ENCODE data around the gene ZFC3H1.

The ZFC3H1 gene

DNA sequence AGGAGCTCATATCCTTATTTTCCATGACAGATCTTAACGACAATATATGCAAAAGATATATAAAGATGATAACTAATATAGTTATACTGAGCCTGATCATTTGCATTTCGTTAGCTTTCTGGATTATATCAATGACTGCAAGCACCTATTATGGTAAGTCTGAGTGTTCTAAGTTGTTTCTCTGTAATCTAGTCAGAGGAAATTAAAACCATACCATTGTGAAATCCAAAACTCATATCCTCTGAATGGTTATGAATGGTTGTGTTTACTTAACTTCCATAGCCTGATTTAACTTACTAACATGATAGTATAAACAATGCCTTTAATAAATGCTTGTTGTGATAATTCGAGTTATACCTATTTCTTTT is 23.0 kb upstream of the ZFC3H1 start:
- TF ChIP-seq, protein P1, sequence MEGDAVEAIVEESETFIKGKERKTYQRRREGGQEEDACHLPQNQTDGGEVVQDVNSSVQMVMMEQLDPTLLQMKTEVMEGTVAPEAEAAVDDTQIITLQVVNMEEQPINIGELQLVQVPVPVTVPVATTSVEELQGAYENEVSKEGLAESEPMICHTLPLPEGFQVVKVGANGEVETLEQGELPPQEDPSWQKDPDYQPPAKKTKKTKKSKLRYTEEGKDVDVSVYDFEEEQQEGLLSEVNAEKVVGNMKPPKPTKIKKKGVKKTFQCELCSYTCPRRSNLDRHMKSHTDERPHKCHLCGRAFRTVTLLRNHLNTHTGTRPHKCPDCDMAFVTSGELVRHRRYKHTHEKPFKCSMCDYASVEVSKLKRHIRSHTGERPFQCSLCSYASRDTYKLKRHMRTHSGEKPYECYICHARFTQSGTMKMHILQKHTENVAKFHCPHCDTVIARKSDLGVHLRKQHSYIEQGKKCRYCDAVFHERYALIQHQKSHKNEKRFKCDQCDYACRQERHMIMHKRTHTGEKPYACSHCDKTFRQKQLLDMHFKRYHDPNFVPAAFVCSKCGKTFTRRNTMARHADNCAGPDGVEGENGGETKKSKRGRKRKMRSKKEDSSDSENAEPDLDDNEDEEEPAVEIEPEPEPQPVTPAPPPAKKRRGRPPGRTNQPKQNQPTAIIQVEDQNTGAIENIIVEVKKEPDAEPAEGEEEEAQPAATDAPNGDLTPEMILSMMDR (conservative IDR thresholded peaks at IDR 0.05; ENCODE audit: low read depth, low read length), result no peak
- no peak for DNase-seq (ENCODE audit: low read depth)
- peak overlapping the region; percentile 82 for H3K4me3 ChIP-seq (ENCODE audit: low read length)

DNA sequence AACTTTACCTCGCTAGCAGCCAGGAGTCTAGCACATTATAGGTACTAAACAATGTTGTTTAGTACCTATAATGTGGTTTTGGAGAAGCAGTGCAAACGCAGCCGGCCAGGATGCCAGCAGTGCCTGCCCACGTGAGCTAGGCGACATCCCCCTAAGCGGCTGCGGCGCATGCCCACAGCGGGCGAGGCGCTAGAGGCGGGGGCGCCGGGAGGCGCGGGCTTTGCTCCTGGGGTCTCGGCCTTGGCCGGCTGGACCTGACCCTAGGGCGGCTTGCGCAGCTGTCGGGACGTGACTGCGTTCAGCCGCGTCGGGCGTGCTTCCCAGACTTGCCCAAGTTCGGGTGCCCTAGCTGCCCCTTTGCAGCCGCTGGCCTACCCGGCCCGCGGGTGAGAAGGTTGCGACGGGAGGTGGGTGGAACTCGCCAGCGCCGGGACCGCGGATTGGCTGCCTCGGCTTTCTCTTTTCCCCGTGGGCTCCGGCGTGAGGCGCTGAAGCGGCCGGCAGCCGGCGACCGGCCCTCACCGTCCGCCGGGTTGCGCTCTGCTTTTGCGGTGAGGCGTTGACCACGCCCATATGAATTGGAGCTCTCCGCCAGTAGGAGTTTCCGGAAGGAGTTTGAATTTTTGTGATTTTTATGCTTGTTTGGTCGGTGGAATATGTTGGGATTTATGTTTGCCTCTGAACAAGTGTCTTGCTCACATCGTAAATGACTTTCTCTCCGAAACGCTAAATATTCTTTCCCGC is 22.4 kb upstream of the ZFC3H1 start, which contains the start of gene TMEM19:
Gene TMEM19 (plus strand): TSS at position 169 of the 744 bp plus-strand sequence. CDS start 599 bp downstream, outside the sequence.
- peak within 1 kb of the TSS; percentile 82 for H3K4me3 ChIP-seq (ENCODE audit: low read length)
- TF ChIP-seq, protein P1 (conservative IDR thresholded peaks at IDR 0.05; ENCODE audit: low read depth, low read length), result peak; percentile 2
- DNase-seq (ENCODE audit: low read depth), result peak; percentile 58

GRCh38 chr12:71685312-71685906 is 21.8 kb upstream of the ZFC3H1 start:
- H3K4me3 ChIP-seq (ENCODE audit: low read length), result peak overlapping the region; percentile 82
- TF ChIP-seq, protein P1 (conservative IDR thresholded peaks at IDR 0.05; ENCODE audit: low read depth, low read length), result no peak
- no peak for DNase-seq (ENCODE audit: low read depth)

DNA sequence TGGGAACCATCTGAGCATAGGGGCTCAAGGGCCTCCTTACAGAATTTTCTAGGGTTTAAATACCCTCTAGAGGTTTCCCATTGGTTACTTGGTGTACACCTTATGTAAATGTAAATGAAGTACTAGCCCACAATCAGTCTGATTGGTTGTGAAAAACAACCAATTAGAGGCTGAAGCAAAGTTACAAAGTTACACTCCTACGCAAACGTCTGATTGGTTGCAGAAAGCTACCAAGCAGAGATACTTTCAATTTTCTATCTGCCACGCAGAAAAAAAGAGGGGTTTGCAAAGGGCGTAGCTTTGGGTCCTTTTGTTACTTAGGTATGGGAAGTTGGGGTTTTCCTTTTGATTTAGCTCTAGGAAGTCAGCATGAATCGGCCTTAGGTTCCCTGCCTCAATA is 20.4 kb upstream of the ZFC3H1 start:
- no peak overlapping the region for H3K4me3 ChIP-seq (ENCODE audit: low read length)
- TF ChIP-seq, protein P1 (conservative IDR thresholded peaks at IDR 0.05; ENCODE audit: low read depth, low read length), result no peak
- DNase-seq (ENCODE audit: low read depth), result no peak

GRCh38 chr12:71683633-71684032 is 20.0 kb upstream of the ZFC3H1 start:
- no peak overlapping the region for H3K4me3 ChIP-seq (ENCODE audit: low read length)
- TF ChIP-seq, protein P1 (conservative IDR thresholded peaks at IDR 0.05; ENCODE audit: low read depth, low read length), result no peak
- DNase-seq (ENCODE audit: low read depth), result no peak

GRCh38 chr12:71682466-71682865 is 18.8 kb upstream of the ZFC3H1 start:
- H3K4me3 ChIP-seq (ENCODE audit: low read length), result no peak overlapping the region
- no peak for DNase-seq (ENCODE audit: low read depth)
- TF ChIP-seq, protein P1 (conservative IDR thresholded peaks at IDR 0.05; ENCODE audit: low read depth, low read length), result no peak

GRCh38 chr12:71671816-71672215 is 8.2 kb upstream of the ZFC3H1 start:
- H3K4me3 ChIP-seq (ENCODE audit: low read length), result no peak overlapping the region
- TF ChIP-seq, protein P1 (conservative IDR thresholded peaks at IDR 0.05; ENCODE audit: low read depth, low read length), result no peak
- DNase-seq (ENCODE audit: low read depth), result no peak
